Mucosa of descending colon (tissue), 3 donors: ENCODE measurements around the gene ZSCAN4. TPM values are rescaled to one million over a fixed set of nuclear protein-coding genes. Genes with fewer than 3 reads are reported as not detected.

Experiments used
- ATAC-seq: fragments of 200-7000 bp; cut with Tn5 transposase; one replicate; pipeline ENCODE4 v1.9.1; 2020; ENCODE audit warnings: mild to moderate bottlenecking, moderate library complexity
- DNase-seq, 3 donors: peaks; one replicate each; pipeline ENCODE4 v3.0.0-alpha.2; 2020
- H3K36me3 ChIP-seq: fragments of 200-600 bp; one replicate; pipeline ENCODE4 v1.8.0; 2021; ENCODE audit warnings: low read depth, mild to moderate bottlenecking
- H3K4me1 ChIP-seq: fragments of 200-600 bp; one replicate; pipeline ENCODE4 v1.8.0; 2021; ENCODE audit warnings: low read depth, mild to moderate bottlenecking
- H3K4me3 ChIP-seq: fragments of 200-600 bp; one replicate; pipeline ENCODE4 v1.8.0; 2021; ENCODE audit warnings: mild to moderate bottlenecking
- H3K9me3 ChIP-seq: fragments of 200-600 bp; one replicate; pipeline ENCODE4 v1.8.0; 2021; ENCODE audit warnings: mild to moderate bottlenecking
- intact Hi-C, 2 donors: fragments of 100-400 bp; cut with DNase I in 1 of 2; cut with micrococcal nuclease in 1 of 2; formaldehyde crosslinking; loops; one replicate each; pipeline versions ENCODE4 v1.11.0 to v1.11.1; 2022; cut with DNase I, micrococcal nuclease
- total RNA-seq, 3 donors: library from RNA; stranded (reverse); fragmentation: NEBNext Ultra II Directional in 2 of 3; extraction: Animal tissue kit (Norgen Biotek cat#: 25700) in 2 of 3; gene quantifications; one replicate each; pipeline versions ENCODE4 v1.2.1 to v1.2.4, GENCODE V29; 2021 to 2023
- TF ChIP-seq, protein P1 (sequence below): fragments of 200-600 bp; IDR thresholded peaks from one replicate; pipeline ENCODE4 v1.8.0; 2022; ENCODE audit warnings: antibody characterized with exemption, mild to moderate bottlenecking
- donor health status: DM: no; HTN: no; CAD: no; lungs with moderate emphysema.
- donor health status: DM: no; HTN: no; CAD: no.
- donor health status: DM: no; HTN: yes; CAD: no.

ZSCAN4 gene
- total RNA-seq, 3 donors from 2014 or later = 0.16 TPM; not detected in 2

DNA sequence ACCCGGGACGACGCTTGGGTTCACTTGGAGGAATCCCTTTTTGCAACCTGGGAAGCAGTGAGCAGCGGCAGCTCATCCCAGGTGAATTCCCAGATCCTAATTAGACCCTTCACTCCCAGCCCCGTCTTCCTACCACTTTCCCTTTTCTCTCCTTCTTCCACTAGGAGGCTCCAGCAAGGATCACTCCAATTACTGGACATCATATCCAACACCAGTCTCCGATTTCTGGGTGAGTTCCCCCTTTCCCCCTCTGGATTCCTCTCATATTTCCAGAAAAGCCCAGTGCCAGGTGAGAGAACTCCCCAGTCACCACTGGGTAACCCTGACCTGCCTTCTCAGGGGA is 17.1 kb upstream of the ZSCAN4 start:
- intact Hi-C loops = no loop called here
- Histone ChIP-seq H3K4me1 (no peaks in the 10 kb centered on the region), H3K36me3 (no peaks in the 10 kb centered on the region), H3K9me3 (peaks cover 6% of the 10 kb centered on the region), H3K4me3 (no peak overlapping the region)
- ATAC-seq (no peak), DNase-seq (no peak)
- TF ChIP-seq, protein P1, sequence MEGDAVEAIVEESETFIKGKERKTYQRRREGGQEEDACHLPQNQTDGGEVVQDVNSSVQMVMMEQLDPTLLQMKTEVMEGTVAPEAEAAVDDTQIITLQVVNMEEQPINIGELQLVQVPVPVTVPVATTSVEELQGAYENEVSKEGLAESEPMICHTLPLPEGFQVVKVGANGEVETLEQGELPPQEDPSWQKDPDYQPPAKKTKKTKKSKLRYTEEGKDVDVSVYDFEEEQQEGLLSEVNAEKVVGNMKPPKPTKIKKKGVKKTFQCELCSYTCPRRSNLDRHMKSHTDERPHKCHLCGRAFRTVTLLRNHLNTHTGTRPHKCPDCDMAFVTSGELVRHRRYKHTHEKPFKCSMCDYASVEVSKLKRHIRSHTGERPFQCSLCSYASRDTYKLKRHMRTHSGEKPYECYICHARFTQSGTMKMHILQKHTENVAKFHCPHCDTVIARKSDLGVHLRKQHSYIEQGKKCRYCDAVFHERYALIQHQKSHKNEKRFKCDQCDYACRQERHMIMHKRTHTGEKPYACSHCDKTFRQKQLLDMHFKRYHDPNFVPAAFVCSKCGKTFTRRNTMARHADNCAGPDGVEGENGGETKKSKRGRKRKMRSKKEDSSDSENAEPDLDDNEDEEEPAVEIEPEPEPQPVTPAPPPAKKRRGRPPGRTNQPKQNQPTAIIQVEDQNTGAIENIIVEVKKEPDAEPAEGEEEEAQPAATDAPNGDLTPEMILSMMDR = no peak

DNA sequence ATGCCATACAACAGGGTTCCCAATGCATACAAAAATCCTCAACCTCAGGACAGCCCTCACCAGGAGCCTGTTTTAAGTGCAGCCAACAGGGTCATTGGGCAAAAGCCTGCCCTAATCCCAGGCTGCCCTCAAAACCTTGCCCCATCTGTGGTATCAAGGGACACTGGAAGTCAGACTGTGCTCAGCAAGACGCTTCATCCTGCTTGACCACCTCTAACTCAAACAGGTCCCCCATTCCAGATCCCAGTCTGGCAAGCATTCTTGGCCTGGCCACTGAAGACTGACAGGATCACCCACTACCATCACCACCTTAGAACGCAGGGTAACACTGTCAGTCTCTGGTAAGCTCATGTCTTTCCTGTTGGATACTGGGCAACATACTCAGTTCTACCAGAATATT is 15.0 kb upstream of the ZSCAN4 start:
- no peak for ATAC-seq

DNA sequence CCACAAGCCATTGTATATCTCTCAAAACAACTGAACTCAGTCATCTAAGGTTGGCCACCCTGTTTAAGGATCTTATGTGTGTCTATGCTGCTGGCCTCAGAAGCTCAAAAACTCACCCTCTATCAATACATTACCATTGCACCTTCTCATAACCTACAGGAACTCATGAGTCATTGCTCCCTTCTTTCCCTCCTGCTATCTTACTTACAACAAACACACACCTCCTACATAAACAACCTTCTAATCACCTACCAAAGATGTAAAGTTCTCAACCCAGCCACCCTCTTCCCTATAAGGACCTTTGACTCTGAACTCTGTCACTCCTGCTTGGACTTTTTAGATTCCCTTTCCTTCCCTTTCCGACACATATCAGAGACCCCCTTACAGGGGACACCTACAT is 13.3 kb upstream of the ZSCAN4 start:
- ATAC-seq (no peak), DNase-seq (no peak)
- H3K9me3 ChIP-seq = peaks cover 6% of the 10 kb centered on the region
- H3K4me1 ChIP-seq = no peaks in the 10 kb centered on the region
- intact Hi-C loops = no loop called here
- no peak overlapping the region for H3K4me3 ChIP-seq
- no peaks in the 10 kb centered on the region for H3K36me3 ChIP-seq
- TF ChIP-seq, protein P1 = no peak

More for the DNA sequence above, 15.0 kb upstream of the ZSCAN4 start:
- TF ChIP-seq, protein P1 = no peak
- Histone ChIP-seq H3K4me1 (no peaks in the 10 kb centered on the region), H3K9me3 (peaks cover 6% of the 10 kb centered on the region), H3K36me3 (no peaks in the 10 kb centered on the region), H3K4me3 (no peak overlapping the region)
- DNase-seq = no peak
- intact Hi-C loops = no loop called here

DNA sequence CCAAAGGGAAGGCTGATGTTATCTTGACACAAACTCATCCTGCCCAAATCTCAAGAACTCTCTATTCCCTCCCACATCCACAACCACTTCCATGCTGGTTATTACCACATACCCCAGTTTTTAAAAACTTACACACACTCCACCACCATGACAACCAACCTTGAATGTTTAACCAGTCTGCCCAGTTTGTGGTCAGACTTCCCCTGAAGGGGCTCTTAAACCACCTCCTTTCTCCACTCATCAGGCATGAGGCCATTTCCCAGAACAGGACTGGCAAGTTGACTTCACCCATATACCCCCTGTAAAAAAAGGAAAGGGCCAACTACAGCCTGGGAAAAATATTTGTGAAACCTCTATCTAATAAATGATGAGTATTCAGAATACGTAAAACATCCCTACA is 12.4 kb upstream of the ZSCAN4 start:
- no peaks in the 10 kb centered on the region for H3K36me3 ChIP-seq
- no peak overlapping the region for H3K4me3 ChIP-seq
- DNase-seq (no peak), ATAC-seq (no peak)
- intact Hi-C loops = no loop called here
- TF ChIP-seq, protein P1 = no peak
- H3K9me3 ChIP-seq = peaks cover 6% of the 10 kb centered on the region
- H3K4me1 ChIP-seq = no peaks in the 10 kb centered on the region

DNA sequence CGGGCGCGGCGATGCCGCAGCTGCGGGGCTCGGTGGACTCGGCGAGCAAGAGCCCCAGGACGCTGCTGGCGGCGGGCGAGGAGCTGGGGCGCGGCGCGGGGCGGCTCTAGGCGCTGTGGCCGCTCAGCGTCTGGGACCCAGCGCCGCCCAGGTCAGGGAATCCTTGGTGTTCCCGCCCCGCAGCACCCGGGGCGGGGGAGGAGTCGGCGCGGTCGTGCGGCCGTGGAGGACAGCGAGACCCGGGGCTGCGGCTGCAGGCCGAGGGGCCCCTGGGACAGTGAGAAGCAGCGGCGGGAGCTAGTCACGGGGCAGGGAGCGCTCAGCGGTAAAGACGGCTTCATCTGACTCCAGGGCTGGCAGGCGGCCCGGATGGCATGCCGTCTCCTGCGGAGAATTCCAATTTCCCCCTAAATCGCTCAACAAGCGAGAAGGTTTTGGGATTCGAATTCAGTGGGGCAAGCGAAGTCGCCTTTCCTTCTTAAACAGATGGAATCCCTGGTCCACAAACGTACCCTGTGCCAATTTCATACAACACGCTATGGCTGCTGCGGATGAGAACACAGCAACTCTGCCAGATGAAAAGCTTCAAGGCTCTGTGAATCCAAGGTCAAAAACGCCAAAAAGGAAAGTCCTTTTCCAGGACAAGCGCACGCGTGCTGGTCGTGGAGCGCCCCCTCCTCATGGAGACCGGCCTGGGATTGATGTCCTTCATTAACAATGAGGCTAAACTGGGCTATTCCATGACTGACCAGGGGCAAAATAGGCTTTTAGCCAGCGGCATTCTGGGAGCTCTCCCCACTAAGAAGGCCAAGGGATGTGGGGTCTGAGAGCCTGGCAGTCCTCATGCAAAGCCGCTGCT is 4.2 kb upstream of the ZSCAN4 start:
- no peaks in the 10 kb centered on the region for H3K36me3 ChIP-seq
- TF ChIP-seq, protein P1 = no peak
- ATAC-seq = peak; percentile 92
- no peak overlapping the region for H3K4me3 ChIP-seq
- DNase-seq = peak; percentile 42 to 56 (median 52)
- intact Hi-C loops = no loop called here
- H3K9me3 ChIP-seq = no peaks in the 10 kb centered on the region
- H3K4me1 ChIP-seq = no peaks in the 10 kb centered on the region
